KMS-11 (cell line): ENCODE data around the gene CR1.

Experiments
- H2AFZ ChIP-seq: fragments of 200-600 bp; sonication (generic); 2 replicates; pipeline ENCODE4 v1.6.1; 2016; ENCODE audit warnings: antibody characterized with exemption, mixed run types, low read depth
- H3K27ac ChIP-seq: fragments of 200-600 bp; sonication (generic); 2 replicates; pipeline ENCODE4 v1.6.1; 2016; ENCODE audit warnings: mild to moderate bottlenecking, mixed run types
- H3K27me3 ChIP-seq: fragments of 200-600 bp; sonication (generic); 2 replicates; pipeline ENCODE4 v1.6.1; 2017; ENCODE audit warnings: mild to moderate bottlenecking, low read depth, mixed run types, moderate library complexity; ENCODE audit not compliant: insufficient read depth
- H3K36me3 ChIP-seq: fragments of 200-600 bp; sonication (generic); 2 replicates; pipeline ENCODE4 v1.6.1; 2017; ENCODE audit warnings: mild to moderate bottlenecking, mixed run types; ENCODE audit not compliant: insufficient read depth
- H3K4me1 ChIP-seq: fragments of 200-600 bp; sonication (generic); 2 replicates; pipeline ENCODE4 v1.6.1; 2016; ENCODE audit warnings: mild to moderate bottlenecking, low read depth, mixed run types; ENCODE audit not compliant: poor library complexity, severe bottlenecking
- H3K4me2 ChIP-seq: fragments of 200-600 bp; sonication (generic); 2 replicates; pipeline ENCODE4 v1.7.0; 2016; ENCODE audit warnings: mild to moderate bottlenecking, mixed run types
- H3K4me3 ChIP-seq: fragments of 200-600 bp; sonication (generic); IDR thresholded peaks from 2 replicates; pipeline ENCODE4 v1.6.1; 2017; ENCODE audit warnings: low read depth, low read length, mixed read lengths; ENCODE audit not compliant: insufficient read depth
- H3K79me2 ChIP-seq: fragments of 200-600 bp; sonication (generic); 2 replicates; pipeline ENCODE4 v1.6.1; 2016; ENCODE audit warnings: low read depth, mixed run types; ENCODE audit not compliant: insufficient read depth
- H3K9ac ChIP-seq: fragments of 200-600 bp; sonication (generic); 2 replicates; pipeline ENCODE4 v1.6.1; 2016; ENCODE audit warnings: mild to moderate bottlenecking, mixed run types
- H4K20me1 ChIP-seq: fragments of 200-600 bp; sonication (generic); 2 replicates; pipeline ENCODE4 v1.6.1; 2016; ENCODE audit warnings: mild to moderate bottlenecking, mixed run types; ENCODE audit not compliant: insufficient read depth
- TF ChIP-seq, protein P1 (sequence below): fragments of 200-600 bp; sonication (generic); conservative IDR thresholded peaks from 2 replicates; pipeline ENCODE4 v1.6.1; 2017; ENCODE audit warnings: low read depth, mild to moderate bottlenecking, antibody characterized with exemption, low read length, moderate library complexity, mixed read lengths

CR1 gene

GRCh38 chr1:207670192-207670591 is 174.2 kb downstream of the CR1 start:
- Histone ChIP-seq H3K4me1 (no peaks in the 10 kb centered on the region), H3K4me2 (no peak overlapping the region), H4K20me1 (no peaks in the 10 kb centered on the region), H3K9ac (no peak overlapping the region), H2AFZ (no peak overlapping the region), H3K27me3 (no peaks in the 10 kb centered on the region), H3K36me3 (no peaks in the 10 kb centered on the region), H3K4me3 (no peak overlapping the region), H3K27ac (no peak overlapping the region), H3K79me2 (no peaks in the 10 kb centered on the region)
- TF ChIP-seq, protein P1, sequence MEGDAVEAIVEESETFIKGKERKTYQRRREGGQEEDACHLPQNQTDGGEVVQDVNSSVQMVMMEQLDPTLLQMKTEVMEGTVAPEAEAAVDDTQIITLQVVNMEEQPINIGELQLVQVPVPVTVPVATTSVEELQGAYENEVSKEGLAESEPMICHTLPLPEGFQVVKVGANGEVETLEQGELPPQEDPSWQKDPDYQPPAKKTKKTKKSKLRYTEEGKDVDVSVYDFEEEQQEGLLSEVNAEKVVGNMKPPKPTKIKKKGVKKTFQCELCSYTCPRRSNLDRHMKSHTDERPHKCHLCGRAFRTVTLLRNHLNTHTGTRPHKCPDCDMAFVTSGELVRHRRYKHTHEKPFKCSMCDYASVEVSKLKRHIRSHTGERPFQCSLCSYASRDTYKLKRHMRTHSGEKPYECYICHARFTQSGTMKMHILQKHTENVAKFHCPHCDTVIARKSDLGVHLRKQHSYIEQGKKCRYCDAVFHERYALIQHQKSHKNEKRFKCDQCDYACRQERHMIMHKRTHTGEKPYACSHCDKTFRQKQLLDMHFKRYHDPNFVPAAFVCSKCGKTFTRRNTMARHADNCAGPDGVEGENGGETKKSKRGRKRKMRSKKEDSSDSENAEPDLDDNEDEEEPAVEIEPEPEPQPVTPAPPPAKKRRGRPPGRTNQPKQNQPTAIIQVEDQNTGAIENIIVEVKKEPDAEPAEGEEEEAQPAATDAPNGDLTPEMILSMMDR: no peak

DNA sequence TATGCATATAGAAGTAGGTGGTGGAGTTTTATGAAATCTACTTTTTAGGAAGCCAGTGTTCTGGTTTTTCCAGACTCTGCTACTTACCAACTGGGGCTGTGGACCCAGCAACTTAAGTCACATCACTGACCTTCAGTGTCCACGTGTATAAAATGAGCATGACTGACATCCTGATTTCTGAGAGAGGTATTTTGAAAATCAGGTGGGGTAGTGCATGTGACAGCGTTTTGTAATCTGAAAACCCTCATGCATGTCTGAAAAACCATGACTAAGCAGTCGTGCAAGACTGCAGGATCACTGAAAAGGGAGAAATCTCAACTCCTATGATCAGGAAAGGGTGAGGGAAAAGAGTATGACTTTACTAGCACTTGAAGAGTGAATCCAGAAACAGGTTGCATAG is 175.0 kb downstream of the CR1 start:
- no peak overlapping the region for H3K27ac ChIP-seq
- no peak overlapping the region for H3K9ac ChIP-seq
- H4K20me1 ChIP-seq: no peaks in the 10 kb centered on the region
- no peaks in the 10 kb centered on the region for H3K79me2 ChIP-seq
- H3K4me3 ChIP-seq: no peak overlapping the region
- H2AFZ ChIP-seq: no peak overlapping the region
- TF ChIP-seq, protein P1: no peak
- H3K4me2 ChIP-seq: no peak overlapping the region; the same call in 1 of the 2 replicates
- H3K36me3 ChIP-seq: no peaks in the 10 kb centered on the region
- H3K27me3 ChIP-seq: no peaks in the 10 kb centered on the region
- H3K4me1 ChIP-seq: no peaks in the 10 kb centered on the region

DNA sequence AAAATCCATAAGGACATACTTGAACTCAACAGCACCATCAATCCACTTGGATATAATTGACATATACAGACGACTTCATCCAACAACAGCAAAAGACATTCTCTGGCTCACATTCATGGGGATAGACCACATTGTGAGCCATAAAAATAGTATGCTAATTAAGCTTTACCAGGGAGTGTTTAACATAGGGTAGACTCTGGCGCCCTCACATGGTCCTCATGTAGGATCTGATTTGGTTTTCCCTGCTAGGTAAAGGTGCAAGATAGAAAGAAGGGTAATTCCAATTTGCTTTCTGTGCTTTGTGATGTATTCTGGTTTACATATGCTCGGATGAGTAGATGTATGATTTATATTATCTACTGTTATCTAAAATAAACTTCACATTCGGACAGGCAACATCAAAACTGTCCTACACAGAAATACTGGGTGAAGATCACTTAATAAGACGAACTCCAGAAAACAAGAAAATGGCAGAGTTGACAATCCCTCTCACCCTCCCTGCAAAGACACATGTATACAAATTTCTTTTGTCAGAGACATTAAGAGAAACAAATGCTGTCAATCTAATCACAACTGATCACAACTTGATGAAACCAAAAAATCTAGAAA is 176.7 kb downstream of the CR1 start:
- no peak overlapping the region for H3K9ac ChIP-seq
- H2AFZ ChIP-seq: no peak overlapping the region
- H3K27me3 ChIP-seq: no peaks in the 10 kb centered on the region

DNA sequence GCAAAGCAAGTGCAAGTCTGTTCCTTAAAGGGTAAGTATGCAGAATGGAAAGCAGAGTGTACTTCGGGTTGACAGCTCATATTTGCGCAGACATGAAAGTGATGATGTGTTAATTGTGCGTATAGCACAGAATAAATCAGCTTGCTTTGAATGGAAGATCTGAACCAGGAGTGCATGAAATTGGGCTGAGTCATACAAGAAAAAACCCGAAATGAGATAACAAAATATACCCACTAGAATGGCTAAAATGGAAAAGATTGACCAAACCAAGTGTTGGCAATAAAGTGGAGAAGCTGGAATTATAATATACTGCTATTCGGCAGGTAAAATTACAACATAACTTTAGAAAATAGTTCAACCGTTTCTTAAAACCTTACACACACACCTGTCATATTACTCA is 177.4 kb downstream of the CR1 start:
- Histone ChIP-seq H3K4me3 (no peak overlapping the region), H3K27ac (no peak overlapping the region), H3K4me1 (no peaks in the 10 kb centered on the region), H3K36me3 (no peaks in the 10 kb centered on the region), H4K20me1 (no peaks in the 10 kb centered on the region), H3K9ac (no peak overlapping the region), H3K79me2 (no peaks in the 10 kb centered on the region), H3K4me2 (no peak overlapping the region), H3K27me3 (no peaks in the 10 kb centered on the region), H2AFZ (no peak overlapping the region)
- TF ChIP-seq, protein P1: no peak

More for the DNA sequence above, 176.7 kb downstream of the CR1 start:
- TF ChIP-seq, protein P1: peak; percentile 51
- no peak overlapping the region for H3K4me3 ChIP-seq
- no peak overlapping the region for H3K27ac ChIP-seq
- H3K36me3 ChIP-seq: no peaks in the 10 kb centered on the region
- no peaks in the 10 kb centered on the region for H4K20me1 ChIP-seq
- no peak overlapping the region for H3K4me2 ChIP-seq
- H3K4me1 ChIP-seq: no peaks in the 10 kb centered on the region
- no peaks in the 10 kb centered on the region for H3K79me2 ChIP-seq
